ENCODE data around the gene XPNPEP2. TPM values are rescaled to one million over a fixed set of nuclear protein-coding genes. Genes with fewer than 3 reads are reported as not detected.

Gene XPNPEP2
- total and polyA plus RNA-seq, 9 of the 15 experiments (the other 6 are each of a cell fraction or from before 2014, with no cell fraction given): 0.03 to 0.19 (median 0.09) TPM; not detected in 5

DNA sequence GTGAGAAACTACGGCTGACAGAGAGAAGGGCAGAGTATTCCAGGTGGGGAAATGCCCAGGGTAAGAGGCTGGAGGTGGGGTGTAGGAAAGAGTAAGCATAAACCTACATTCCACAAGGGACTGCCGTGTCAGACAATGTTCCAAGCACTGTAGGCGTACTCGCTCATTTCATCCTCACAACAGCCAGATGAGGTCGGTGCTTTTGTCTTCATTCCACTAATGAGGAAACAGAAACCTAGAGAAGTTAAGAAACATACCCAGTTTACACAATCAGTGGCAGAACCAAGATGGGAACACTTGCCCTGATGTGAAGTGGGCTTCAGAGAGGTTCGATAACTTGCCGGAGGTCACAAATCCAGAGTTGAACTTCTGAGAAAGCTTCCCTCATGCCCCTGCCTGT is 45.6 kb downstream of the XPNPEP2 start (continued):
- no peak for TF ChIP-seq ETS1 (conservative IDR thresholded peaks at IDR 0.05; ENCODE audit: control insufficient read depth, low read depth, low read length)
- TF ChIP-seq PHB2 (IDR thresholded peaks at IDR 0.05; ENCODE audit: low read depth): no peak
- no peak for TF ChIP-seq NR2F6 (CRISPR knock-in tag; IDR thresholded peaks at IDR 0.05)

- no TSS peak for BruUV-seq (replicated peaks)
- no peaks in the 10 kb centered on the region for H4K20me1 ChIP-seq (replicated peaks; ENCODE audit: control insufficient read depth, insufficient read depth, low read length)
- intact Hi-C loops (cut with micrococcal nuclease): no loop called here
- in situ Hi-C loops (cut with MboI): no loop called here
- no peaks in the 10 kb centered on the region for H3K27me3 ChIP-seq (ENCODE audit: control insufficient read depth in 2 of 2, insufficient read depth in 2 of 2, low read length in 2 of 2)
- ChIA-PET CTCF (ENCODE audit: low intra/inter-chr PET ratio) (no interaction called here), POLR2A (no interaction called here)
- no peak overlapping the region for H3K27ac ChIP-seq (ENCODE audit: extremely low read depth, low read depth, low read length)
- H3K4me1 ChIP-seq (replicated peaks in 1 of 2; ENCODE audit: control insufficient read depth in 2 of 2, insufficient read depth in 2 of 2, low read length in 2 of 2): peaks cover 13 to 18% of the 10 kb centered on the region in 2 experiments
- no peak overlapping the region for H2AFZ ChIP-seq (ENCODE audit: low read depth, low read length)
- no peaks in the 10 kb centered on the region for H3K9me1 ChIP-seq (ENCODE audit: control insufficient read depth, insufficient read depth, low read length)
- H3K9me3 ChIP-seq (replicated peaks; ENCODE audit: control insufficient read depth, insufficient read depth, low read depth, low read length): no peaks in the 10 kb centered on the region
- FAIRE-seq (no peak), ATAC-seq (no peak), DNase-seq (ENCODE audit: extremely low read depth in 1 of 4, low spot score in 3 of 4) (no peak)
- 71% methylated on average over 4 of the region's 11 CpGs for WGBS (ENCODE audit: insufficient coverage, low coverage, missing lambda C conversion rate)
- H3K79me2 ChIP-seq (ENCODE audit: control insufficient read depth, insufficient read depth, low read length): no peaks in the 10 kb centered on the region
- H3K4me3 ChIP-seq: no peak overlapping the region
- peak overlapping the region in 1 of 2 experiments; percentile 32; a peak in 1 of 4 replicates for H3K9ac ChIP-seq (ENCODE audit: insufficient read depth in 1 of 2, low read depth in 2 of 2, low read length in 2 of 2)
- H3K4me2 ChIP-seq (ENCODE audit: insufficient read depth, low read length): no peak overlapping the region
- no peaks in the 10 kb centered on the region for H3K36me3 ChIP-seq (ENCODE audit: control insufficient read depth, insufficient read depth, low read length)
- no peak for TF ChIP-seq ZNF586 (CRISPR knock-in tag; conservative IDR thresholded peaks at IDR 0.05)
- TF ChIP-seq MYBL2 (IDR thresholded peaks at IDR 0.05; ENCODE audit: low read depth): no peak
- TF ChIP-seq MYBL2 (CRISPR knock-in tag; IDR thresholded peaks at IDR 0.05; ENCODE audit: borderline replicate concordance): no peak
- TF ChIP-seq, protein P1, sequence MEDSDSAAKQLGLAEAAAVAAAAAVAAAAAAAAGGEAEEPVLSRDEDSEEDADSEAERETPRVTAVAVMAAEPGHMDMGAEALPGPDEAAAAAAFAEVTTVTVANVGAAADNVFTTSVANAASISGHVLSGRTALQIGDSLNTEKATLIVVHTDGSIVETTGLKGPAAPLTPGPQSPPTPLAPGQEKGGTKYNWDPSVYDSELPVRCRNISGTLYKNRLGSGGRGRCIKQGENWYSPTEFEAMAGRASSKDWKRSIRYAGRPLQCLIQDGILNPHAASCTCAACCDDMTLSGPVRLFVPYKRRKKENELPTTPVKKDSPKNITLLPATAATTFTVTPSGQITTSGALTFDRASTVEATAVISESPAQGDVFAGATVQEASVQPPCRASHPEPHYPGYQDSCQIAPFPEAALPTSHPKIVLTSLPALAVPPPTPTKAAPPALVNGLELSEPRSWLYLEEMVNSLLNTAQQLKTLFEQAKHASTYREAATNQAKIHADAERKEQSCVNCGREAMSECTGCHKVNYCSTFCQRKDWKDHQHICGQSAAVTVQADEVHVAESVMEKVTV (CRISPR knock-in tag; IDR thresholded peaks at IDR 0.05): no peak
- TF ChIP-seq ESRRB (CRISPR knock-in tag; IDR thresholded peaks at IDR 0.05; ENCODE audit: borderline replicate concordance): no peak
- no peak for TF ChIP-seq RBM15 (IDR thresholded peaks at IDR 0.05; ENCODE audit: insufficient read depth, low read length)
- TF ChIP-seq SRF (CRISPR knock-in tag; IDR thresholded peaks at IDR 0.05): no peak
These were observed 46.6 kb downstream of the XPNPEP2 start for GRCh38 chrX:129785160-129785947.

Measured in K562 (cell line).